Endothelial cell of umbilical vein (primary cell): ENCODE measurements around the gene SLC36A3. TPM values are rescaled to one million over a fixed set of nuclear protein-coding genes. Genes with fewer than 3 reads are reported as not detected.
A peak's percentile ranks its signal among the peaks of the same experiment; 100 is the strongest.

Experiments
- BruUV-seq: library from RNA; stranded (reverse); fragments of 400-500 nt; replicated peaks from 2 replicates; lab custom pipeline; 2021; lab: Mats Ljungman, UMichigan
- CTCF ChIA-PET: fragments of 300-600, 350-600 bp; sonication (Branson Sonifier 250); formaldehyde crosslinking; loops from one replicate; lab custom pipeline; 2021; ENCODE audit warnings: antibody characterized with exemption, inconsistent platforms; lab: Charles Lee
- POLR2A ChIA-PET: fragments of 300-600, 350-600 bp; sonication (Branson Sonifier 250); formaldehyde crosslinking; loops from one replicate; lab custom pipeline; 2021; ENCODE audit warnings: antibody characterized with exemption, inconsistent platforms; lab: Charles Lee
- DNase-seq: peaks from one replicate; pipeline ENCODE4 v3.0.0-alpha.2; 2011; ENCODE audit warnings: low read depth, low spot score
- FAIRE-seq: peaks from 2 replicates; lab custom pipeline; 2011; peaks lifted over from hg19 to GRCh38; lab: Jason Lieb, UNC
- H2AFZ ChIP-seq: 2 replicates; pipeline ENCODE4 v1.6.0; 2012; ENCODE audit warnings: low read depth, low read length, control low read depth, inconsistent platforms
- H3K27ac ChIP-seq: 2 replicates; pipeline ENCODE4 v1.5.1; 2011; ENCODE audit warnings: low read depth, mild to moderate bottlenecking, control low read depth, low read length, moderate library complexity; ENCODE audit not compliant: insufficient read depth
- H3K27me3 ChIP-seq, 2 experiments: 2 replicates each; pipeline versions ENCODE4 v1.6.0 to v1.6.1; 2011; ENCODE audit warnings: low read length in 2 of 2, mixed read lengths in 1 of 2; ENCODE audit not compliant: control insufficient read depth in 2 of 2, insufficient read depth in 2 of 2
- H3K36me3 ChIP-seq, 2 experiments: 2 replicates in 1 of 2; 3 replicates in 1 of 2; pipeline ENCODE4 v1.5.1; 2011; ENCODE audit warnings: low read length in 2 of 2, mild to moderate bottlenecking in 1 of 2, moderate library complexity in 1 of 2; ENCODE audit not compliant: control insufficient read depth in 2 of 2, insufficient read depth in 2 of 2; ENCODE audit errors: extremely low read depth in 1 of 2
- H3K4me1 ChIP-seq: 3 replicates; pipeline ENCODE4 v1.5.1; 2011; ENCODE audit warnings: mild to moderate bottlenecking, low read length; ENCODE audit not compliant: control insufficient read depth, insufficient read depth; ENCODE audit errors: extremely low read depth
- H3K4me2 ChIP-seq: 2 replicates; pipeline ENCODE4 v1.6.1; 2011; ENCODE audit warnings: low read length, control low read depth, mixed read lengths; ENCODE audit not compliant: insufficient read depth
- H3K4me3 ChIP-seq, 3 experiments: fragments of 200-600 bp in 1 of 3; sonication (generic), shearing (Covaris generic) in 1 of 3; replicated peaks in 1 of 3; 2 replicates each; pipeline ENCODE4 v1.5.1; 2011 to 2016; ENCODE audit warnings: control low read depth in 3 of 3, low read length in 3 of 3, mild to moderate bottlenecking in 2 of 3, inconsistent platforms in 1 of 3, low read depth in 1 of 3, moderate library complexity in 1 of 3; ENCODE audit not compliant: insufficient read depth in 1 of 3
- H3K79me2 ChIP-seq: 2 replicates; pipeline ENCODE4 v1.6.0; 2012; ENCODE audit warnings: low read length, inconsistent platforms; ENCODE audit not compliant: control insufficient read depth, insufficient read depth
- H3K9ac ChIP-seq: replicated peaks from 2 replicates; pipeline ENCODE3; 2011; ENCODE audit warnings: low read length, control low read depth; ENCODE audit not compliant: insufficient read depth; ENCODE audit errors: extremely low read depth
- H3K9me1 ChIP-seq: replicated peaks from 3 replicates; pipeline ENCODE4 v1.6.0; 2011; ENCODE audit warnings: mild to moderate bottlenecking, low read length; ENCODE audit not compliant: control insufficient read depth, insufficient read depth; ENCODE audit errors: extremely low read depth
- H3K9me3 ChIP-seq: replicated peaks from 2 replicates; pipeline ENCODE4 v1.5.1; 2012; ENCODE audit warnings: low read length, inconsistent platforms; ENCODE audit not compliant: control insufficient read depth, insufficient read depth
- H4K20me1 ChIP-seq: replicated peaks from 2 replicates; pipeline ENCODE3; 2011; ENCODE audit warnings: mild to moderate bottlenecking, low read length; ENCODE audit not compliant: control insufficient read depth, insufficient read depth; ENCODE audit errors: extremely low read depth
- CTCF ChIP-seq, 2 donors: IDR thresholded peaks; 1 replicate in 1 of 2; 2 replicates in 1 of 2; pipeline ENCODE4 v1.5.1; 2011; ENCODE audit warnings: low read length in 2 of 2, mild to moderate bottlenecking in 2 of 2, moderate library complexity in 2 of 2, control low read depth in 1 of 2, inconsistent platforms in 1 of 2, low read depth in 1 of 2; ENCODE audit not compliant: insufficient read depth in 1 of 2; ENCODE audit errors: extremely low read depth in 1 of 2
- EZH2 ChIP-seq: IDR thresholded peaks from 2 replicates; pipeline ENCODE4 v1.6.1; 2012; ENCODE audit warnings: borderline replicate concordance, low read depth, mild to moderate bottlenecking, moderate library complexity, low read length, inconsistent platforms; ENCODE audit not compliant: severe bottlenecking
- FOS ChIP-seq: IDR thresholded peaks from 2 replicates; pipeline ENCODE4 v1.6.1; 2011; ENCODE audit warnings: mild to moderate bottlenecking, low read length, moderate library complexity, borderline replicate concordance; ENCODE audit not compliant: insufficient read depth
- GATA2 ChIP-seq: IDR thresholded peaks from 2 replicates; pipeline ENCODE4 v1.7.0; 2011; ENCODE audit warnings: low read depth, mild to moderate bottlenecking, moderate library complexity, mixed read lengths, low read length; ENCODE audit not compliant: insufficient read length, insufficient read depth
- JUN ChIP-seq: IDR thresholded peaks from 2 replicates; pipeline ENCODE4 v1.6.1; 2011; ENCODE audit warnings: borderline replicate concordance, low read depth; ENCODE audit not compliant: insufficient read length, insufficient read depth
- MYC ChIP-seq: IDR thresholded peaks from one replicate; pipeline ENCODE4 v1.6.1; 2011; ENCODE audit warnings: mild to moderate bottlenecking, low read depth, low read length
- POLR2A ChIP-seq: IDR thresholded peaks from 2 replicates; pipeline ENCODE4 v1.6.1; 2012; ENCODE audit warnings: low read depth, mild to moderate bottlenecking, control low read depth, low read length
- POLR2AphosphoS5 ChIP-seq: IDR thresholded peaks from 2 replicates; pipeline ENCODE4 v1.6.1; 2012; ENCODE audit warnings: low read depth, mild to moderate bottlenecking, control low read depth, low read length, moderate library complexity; ENCODE audit not compliant: insufficient read depth
- dilution Hi-C: fragments of 300-500 bp; cut with MboI; formaldehyde crosslinking; loops from one replicate; pipeline ENCODE4 v1.15.0; 2019; ENCODE audit warnings: low sequenced_read_pairs; ENCODE audit not compliant: extremely low pct_ligation_motif_present
- intact Hi-C: fragments of 100-400 bp; cut with micrococcal nuclease; formaldehyde crosslinking; loops from one replicate; pipeline ENCODE4 v1.10.0; 2022
- polyA plus RNA-seq, 4 experiments: library from polyadenylated mRNA; depleted of rRNA in 3 of 4; stranded (reverse) in 3 of 4; unstranded in 1 of 4; fragments of >200 nt; gene quantifications; 2 replicates each; pipeline versions ENCODE4 v1.2.1 to v1.2.3, GENCODE V29; 2011 to 2012; ENCODE audit warnings: missing spikeins in 1 of 4
- total RNA-seq: library from RNA; stranded (reverse); gene quantifications from 2 replicates; pipeline ENCODE4 v1.2.3, GENCODE V29; 2021
- TF ChIP-seq, protein P1 (sequence below): IDR thresholded peaks from 2 replicates; pipeline ENCODE4 v1.6.1; 2011; ENCODE audit not compliant: insufficient read depth, insufficient read length

The SLC36A3 gene
- total and polyA plus RNA-seq, 2 donors (not counting 3 experiments of a cell fraction or from before 2014, with no cell fraction given): not detected

DNA sequence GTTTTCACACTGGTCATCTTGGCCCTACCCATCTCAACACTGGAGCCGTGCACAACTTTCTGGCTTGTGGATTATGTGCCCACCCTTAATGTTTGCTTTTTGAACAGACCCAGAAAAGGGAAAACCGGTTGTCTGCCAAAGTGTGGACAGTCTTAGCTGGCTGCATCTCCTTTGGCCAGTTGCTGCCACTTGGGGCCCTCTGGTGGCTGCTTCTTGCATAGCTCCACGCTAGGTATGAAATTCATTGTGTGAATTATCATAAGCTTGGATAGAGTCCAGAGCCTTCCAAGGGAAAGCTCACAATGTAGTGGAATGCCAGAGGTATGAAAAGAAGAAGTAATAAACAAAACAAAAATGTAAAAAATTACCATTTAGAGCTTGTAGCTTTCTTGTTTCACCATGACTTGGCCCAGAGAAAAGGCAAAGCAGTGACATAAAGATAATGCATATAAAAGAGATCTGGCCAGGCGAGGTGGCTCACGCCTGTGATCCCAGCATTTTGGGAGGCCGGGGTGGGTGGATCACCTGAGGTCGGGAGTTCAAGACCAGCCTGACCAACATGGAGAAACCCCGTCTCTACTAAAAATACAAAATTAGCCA, 12.5 kb upstream of the SLC36A3 start:
- H4K20me1 ChIP-seq: no peaks in the 10 kb centered on the region
- no peak overlapping the region for H2AFZ ChIP-seq
- H3K4me3 ChIP-seq: no peak overlapping the region
- H3K27ac ChIP-seq: no peak overlapping the region
- H3K36me3 ChIP-seq: no peaks in the 10 kb centered on the region
- dilution Hi-C loops (no loop called here), intact Hi-C loops (loop anchor here (1.0 to 10.0 kb wide), 6 partner anchors 151 to 426 kb away; no protein-coding TSS in a partner anchor)
- no peak for TF ChIP-seq FOS
- peak; percentile 88 to 90 for TF ChIP-seq CTCF (IDR thresholded peaks at IDR 0.05; ENCODE audit: extremely low read depth in 1 of 2, insufficient read depth in 1 of 2, low read depth in 1 of 2, low read length in 2 of 2)
- no peak for TF ChIP-seq MYC
- TF ChIP-seq POLR2AphosphoS5: no peak
- H3K4me2 ChIP-seq: no peak overlapping the region
- H3K9me1 ChIP-seq: no peaks in the 10 kb centered on the region
- FAIRE-seq (peak; percentile 80), DNase-seq (peak; percentile 73)
- H3K9ac ChIP-seq: no peak overlapping the region
- H3K27me3 ChIP-seq: no peaks in the 10 kb centered on the region
- POLR2A ChIA-PET: interaction anchor here (0.6 kb wide), 1 partner anchor 298 kb away, joined by 6 read pairs; no protein-coding TSS in a partner anchor
- no peaks in the 10 kb centered on the region for H3K9me3 ChIP-seq
- no peaks in the 10 kb centered on the region for H3K79me2 ChIP-seq
- CTCF ChIA-PET: interaction anchor here (0.5 to 1.8 kb wide), 41 partner anchors 9 to 609 kb away, joined by 3 to 18 read pairs (median 4); partner anchors contain the start of genes CCDC69, GLRA1, GM2A and SLC36A1
- no peaks in the 10 kb centered on the region for H3K4me1 ChIP-seq
- no TSS peak for BruUV-seq

DNA sequence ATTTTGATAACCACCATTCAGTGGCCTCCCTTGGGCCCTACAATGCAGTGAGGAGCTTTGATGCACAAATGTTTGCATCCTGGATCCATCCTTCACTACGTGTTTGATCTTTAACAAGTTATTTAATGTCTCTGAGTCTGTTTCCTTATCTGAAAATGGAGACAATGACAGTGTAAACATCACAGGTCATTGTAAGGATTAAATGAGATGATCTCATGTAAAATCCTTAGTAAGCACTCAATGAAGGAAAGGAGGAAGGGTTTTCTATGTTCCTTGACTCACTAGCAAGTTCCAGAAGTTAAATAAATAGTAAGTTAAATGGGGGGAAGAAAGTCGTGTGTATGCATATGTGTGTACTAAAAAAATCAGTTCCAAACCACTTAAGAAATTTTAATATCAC, 9.8 kb upstream of the SLC36A3 start:
- no peaks in the 10 kb centered on the region for H3K9me3 ChIP-seq
- no peaks in the 10 kb centered on the region for H3K4me1 ChIP-seq
- no peak overlapping the region for H3K27ac ChIP-seq
- DNase-seq (no peak), FAIRE-seq (no peak)
- no peaks in the 10 kb centered on the region for H3K79me2 ChIP-seq
- H3K9me1 ChIP-seq: no peaks in the 10 kb centered on the region
- intact Hi-C loops: loop anchor here (10.0 kb wide), 2 partner anchors 149 to 191 kb away; no protein-coding TSS in a partner anchor
- no TSS peak for BruUV-seq
- H3K27me3 ChIP-seq: no peaks in the 10 kb centered on the region
- no peak overlapping the region for H3K9ac ChIP-seq
- CTCF ChIA-PET: interaction anchor here (0.6 kb wide), 1 partner anchor 219 kb away, joined by 3 read pairs; no protein-coding TSS in a partner anchor
- TF ChIP-seq GATA2 (no peak), JUN (no peak), CTCF (IDR thresholded peaks at IDR 0.05; ENCODE audit: extremely low read depth in 1 of 2, insufficient read depth in 1 of 2, low read depth in 1 of 2, low read length in 2 of 2) (no peak), EZH2 (no peak), POLR2A (no peak), MYC (no peak), FOS (no peak), POLR2AphosphoS5 (no peak)
- TF ChIP-seq, protein P1, sequence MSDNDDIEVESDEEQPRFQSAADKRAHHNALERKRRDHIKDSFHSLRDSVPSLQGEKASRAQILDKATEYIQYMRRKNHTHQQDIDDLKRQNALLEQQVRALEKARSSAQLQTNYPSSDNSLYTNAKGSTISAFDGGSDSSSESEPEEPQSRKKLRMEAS: no peak
- no peak overlapping the region for H3K4me3 ChIP-seq
- no peaks in the 10 kb centered on the region for H4K20me1 ChIP-seq
- no peaks in the 10 kb centered on the region for H3K36me3 ChIP-seq
- dilution Hi-C loops: no loop called here
- no peak overlapping the region for H2AFZ ChIP-seq
- POLR2A ChIA-PET: no interaction called here
- H3K4me2 ChIP-seq: no peak overlapping the region
